ENCODE results near the gene MSRB3.

GRCh38 chr12:65443038-65443437 lies 164.6 kb downstream of the MSRB3 start:
- TF ChIP-seq ATF3 (CRISPR knock-in tag; conservative IDR thresholded peaks at IDR 0.05) (no peak), RELA (CRISPR knock-in tag; IDR thresholded peaks at IDR 0.05; ENCODE audit: borderline replicate concordance) (no peak), ESRRA (CRISPR knock-in tag; IDR thresholded peaks at IDR 0.05; ENCODE audit: borderline replicate concordance) (no peak), ZNF317 (CRISPR knock-in tag; IDR thresholded peaks at IDR 0.05; ENCODE audit: borderline replicate concordance, low read depth) (no peak), CTCF (IDR thresholded peaks at IDR 0.05) (no peak), CBFB (CRISPR knock-in tag; IDR thresholded peaks at IDR 0.05; ENCODE audit: low read depth) (no peak), MAX (CRISPR knock-in tag; IDR thresholded peaks at IDR 0.05) (no peak), ZBTB21 (CRISPR knock-in tag; IDR thresholded peaks at IDR 0.05; ENCODE audit: borderline replicate concordance) (no peak), NFYB (CRISPR knock-in tag; conservative IDR thresholded peaks at IDR 0.05; ENCODE audit: low read depth) (no peak), FOXK1 (CRISPR knock-in tag; IDR thresholded peaks at IDR 0.05) (no peak)
